Testis (tissue), 2 donors: Measurements from ENCODE around the gene AATF.

Experiments used
- CTCF ChIP-seq, 3 experiments: fragments of 450-650 bp in 2 of 3; fragments of 200-600 bp in 1 of 3; sonication (generic) in 1 of 3; IDR thresholded peaks; one replicate each; pipeline ENCODE4 v1.5.1; 2016 to 2019; ENCODE audit warnings: antibody characterized with exemption in 3 of 3, mild to moderate bottlenecking in 2 of 3, moderate library complexity in 1 of 3
- POLR2A ChIP-seq: fragments of 450-650 bp; IDR thresholded peaks from one replicate; pipeline ENCODE4 v1.6.1; 2017; ENCODE audit warnings: antibody characterized with exemption, mild to moderate bottlenecking, moderate library complexity

- TF ChIP-seq CTCF (IDR thresholded peaks at IDR 0.05): no peak
- no peak for TF ChIP-seq POLR2A
Observed at GRCh38 chr17:36999471-36999870, 50.7 kb downstream of the AATF start.
